HepG2 (cell line): ENCODE measurements around the gene ZMYM1. TPM values are rescaled to one million over a fixed set of nuclear protein-coding genes. Genes with fewer than 3 reads are reported as not detected.

ENCODE experiments used
- CENPX ChIP-seq: sonication (generic); formaldehyde crosslinking; IDR thresholded peaks from 2 replicates; pipeline ENCODE4 v1.9.0; 2021; ENCODE audit warnings: mild to moderate bottlenecking, missing genetic modification reagents, moderate library complexity
- FOXA1 ChIP-seq, 2 experiments: fragments of 450-650 bp in 1 of 2; sonication (generic) in 1 of 2; formaldehyde crosslinking in 1 of 2; IDR thresholded peaks; 2 replicates each; pipeline versions ENCODE4 v1.4.0 to v1.6.1; 2016 to 2020; ENCODE audit warnings: missing genetic modification reagents in 1 of 2
- HNF1A ChIP-seq, 2 experiments: sonication (generic) in 1 of 2; formaldehyde crosslinking in 1 of 2; IDR thresholded peaks; 2 replicates each; pipeline versions ENCODE4 v1.4.0 to v1.6.1; 2016 to 2020; ENCODE audit warnings: borderline replicate concordance in 1 of 2, low read depth in 1 of 2, mild to moderate bottlenecking in 1 of 2, missing genetic modification reagents in 1 of 2
- PRDM10 ChIP-seq: sonication (generic); formaldehyde crosslinking; IDR thresholded peaks from 2 replicates; pipeline ENCODE4 v1.4.0; 2020; ENCODE audit warnings: low read depth, missing genetic modification reagents
- REST ChIP-seq, 2 experiments: IDR thresholded peaks; 2 replicates each; pipeline ENCODE4 v1.6.1; 2011 to 2012; ENCODE audit warnings: low read length in 2 of 2, borderline replicate concordance in 1 of 2, low read depth in 1 of 2, mild to moderate bottlenecking in 1 of 2, moderate library complexity in 1 of 2
- ZNF124 ChIP-seq: sonication (generic); formaldehyde crosslinking; IDR thresholded peaks from 2 replicates; pipeline ENCODE4 v1.4.0; 2020; ENCODE audit warnings: missing genetic modification reagents
- ZNF446 ChIP-seq: sonication (generic); formaldehyde crosslinking; IDR thresholded peaks from 2 replicates; pipeline ENCODE4 v1.5.0; 2020; ENCODE audit warnings: mild to moderate bottlenecking, missing genetic modification reagents
- ZNF639 ChIP-seq: conservative IDR thresholded peaks from 2 replicates; pipeline ENCODE4 v1.6.1; 2018; ENCODE audit warnings: missing genetic modification reagents
- ZNF788 ChIP-seq: sonication (generic); formaldehyde crosslinking; IDR thresholded peaks from 2 replicates; pipeline ENCODE4 v1.5.0; 2020; ENCODE audit warnings: mild to moderate bottlenecking, missing genetic modification reagents, borderline replicate concordance
- polyA plus RNA-seq, 8 experiments: library from polyadenylated mRNA; depleted of rRNA in 3 of 8; stranded (reverse) in 7 of 8; unstranded in 1 of 8; fragments of >200 nt; fragmentation: Illumina TruSeq in 4 of 8; extraction: Trizol in 4 of 8; gene quantifications; 2 replicates each; pipeline versions ENCODE4 v1.2.1 to v1.2.3, GENCODE V29; 2011 to 2016; ENCODE audit warnings: low read depth in 4 of 8, missing spikeins in 1 of 8, mixed read lengths in 1 of 8; ENCODE audit not compliant: insufficient read depth in 1 of 8
- total RNA-seq, 5 experiments: library from RNA; depleted of rRNA; stranded (reverse); fragments of >200 nt; fragmentation: Illumina TruSeq; extraction: Trizol; gene quantifications; 2 replicates each; pipeline ENCODE4 v1.2.3, GENCODE V29; 2016; ENCODE audit warnings: low read depth in 1 of 5
- TF ChIP-seq, protein P1 (sequence below): sonication (generic); formaldehyde crosslinking; IDR thresholded peaks from 2 replicates; pipeline ENCODE4 v1.4.0; 2020; ENCODE audit warnings: mild to moderate bottlenecking, missing genetic modification reagents
- TF ChIP-seq, protein P2 (sequence below): IDR thresholded peaks from 2 replicates; pipeline ENCODE4 v1.6.1; 2018; ENCODE audit warnings: missing genetic modification reagents

Gene ZMYM1
- total and polyA plus RNA-seq, 2 of the 13 experiments (the other 11 are each of a cell fraction or from before 2014, with no cell fraction given) = 10.0 to 16.2 TPM

GRCh38 chr1:35079003-35079930 is at the start of gene ZMYM1 (continued):
- no peak for TF ChIP-seq HNF1A (IDR thresholded peaks at IDR 0.05; ENCODE audit: low read depth)
- no peak for TF ChIP-seq HNF1A (CRISPR knock-in tag; IDR thresholded peaks at IDR 0.05; ENCODE audit: borderline replicate concordance)
- TF ChIP-seq PRDM10 (CRISPR knock-in tag) = no peak
- TF ChIP-seq ZNF124 = no peak
- no peak for TF ChIP-seq ZNF446 (CRISPR knock-in tag)
- no peak for TF ChIP-seq FOXA1 (IDR thresholded peaks at IDR 0.05)
- TF ChIP-seq FOXA1 (CRISPR knock-in tag; IDR thresholded peaks at IDR 0.05) = no peak
- TF ChIP-seq ZNF788 (CRISPR knock-in tag) = peak; percentile 40; the same call in 1 of the 2 replicates
- TF ChIP-seq ZNF639 = no peak
- no peak for TF ChIP-seq REST (IDR thresholded peaks at IDR 0.05; ENCODE audit: borderline replicate concordance in 1 of 2, low read depth in 1 of 2, low read length in 2 of 2)
- TF ChIP-seq, protein P1, sequence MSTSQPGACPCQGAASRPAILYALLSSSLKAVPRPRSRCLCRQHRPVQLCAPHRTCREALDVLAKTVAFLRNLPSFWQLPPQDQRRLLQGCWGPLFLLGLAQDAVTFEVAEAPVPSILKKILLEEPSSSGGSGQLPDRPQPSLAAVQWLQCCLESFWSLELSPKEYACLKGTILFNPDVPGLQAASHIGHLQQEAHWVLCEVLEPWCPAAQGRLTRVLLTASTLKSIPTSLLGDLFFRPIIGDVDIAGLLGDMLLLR = no peak
- TF ChIP-seq CENPX (CRISPR knock-in tag) = no peak
- TF ChIP-seq, protein P2, sequence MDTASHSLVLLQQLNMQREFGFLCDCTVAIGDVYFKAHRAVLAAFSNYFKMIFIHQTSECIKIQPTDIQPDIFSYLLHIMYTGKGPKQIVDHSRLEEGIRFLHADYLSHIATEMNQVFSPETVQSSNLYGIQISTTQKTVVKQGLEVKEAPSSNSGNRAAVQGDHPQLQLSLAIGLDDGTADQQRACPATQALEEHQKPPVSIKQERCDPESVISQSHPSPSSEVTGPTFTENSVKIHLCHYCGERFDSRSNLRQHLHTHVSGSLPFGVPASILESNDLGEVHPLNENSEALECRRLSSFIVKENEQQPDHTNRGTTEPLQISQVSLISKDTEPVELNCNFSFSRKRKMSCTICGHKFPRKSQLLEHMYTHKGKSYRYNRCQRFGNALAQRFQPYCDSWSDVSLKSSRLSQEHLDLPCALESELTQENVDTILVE (CRISPR knock-in tag) = no peak; the same call in 1 of the 2 replicates
